Stimulated activated CD4-positive, alpha-beta T cell treated with anti-CD3 and anti-CD28 coated beads, Interleukin-2, amount 100 ng/mL, for 4 hours (primary cell): ENCODE data around the gene ZC3H8.

ENCODE experiments used
- DNase-seq: peaks from one replicate; pipeline ENCODE4 v3.0.0-alpha.2; 2020; ENCODE audit warnings: low read depth

ZC3H8 gene

DNA sequence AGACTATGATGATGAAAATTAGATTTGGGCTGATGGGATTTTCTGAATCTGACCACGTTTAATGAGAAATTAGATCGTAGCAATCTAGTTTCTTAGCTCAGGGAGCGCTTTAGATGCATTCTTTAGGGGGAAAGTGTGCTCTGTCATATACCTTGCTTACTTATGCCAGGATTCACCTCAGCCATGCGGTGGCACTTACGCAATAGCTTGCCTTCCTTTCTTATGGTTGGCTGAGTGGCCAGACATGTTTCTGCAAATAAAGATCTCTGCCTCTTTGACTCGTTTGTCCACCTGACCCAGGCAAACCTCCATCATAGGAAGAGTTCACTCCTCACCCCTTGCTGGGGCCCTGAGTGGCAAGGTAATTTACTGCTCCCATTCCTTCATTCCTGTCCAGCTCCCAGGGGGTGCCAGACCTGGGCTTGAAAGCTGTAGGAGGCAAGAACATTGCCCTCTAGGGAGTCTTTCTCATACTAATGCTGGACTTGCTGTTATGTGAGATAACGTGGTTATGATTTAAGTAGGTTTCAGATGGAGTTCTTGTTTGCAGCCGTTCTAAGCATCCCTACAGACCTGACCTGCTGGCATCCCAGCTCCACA lies 59.6 kb downstream of the ZC3H8 start:
- no peak for DNase-seq

DNA sequence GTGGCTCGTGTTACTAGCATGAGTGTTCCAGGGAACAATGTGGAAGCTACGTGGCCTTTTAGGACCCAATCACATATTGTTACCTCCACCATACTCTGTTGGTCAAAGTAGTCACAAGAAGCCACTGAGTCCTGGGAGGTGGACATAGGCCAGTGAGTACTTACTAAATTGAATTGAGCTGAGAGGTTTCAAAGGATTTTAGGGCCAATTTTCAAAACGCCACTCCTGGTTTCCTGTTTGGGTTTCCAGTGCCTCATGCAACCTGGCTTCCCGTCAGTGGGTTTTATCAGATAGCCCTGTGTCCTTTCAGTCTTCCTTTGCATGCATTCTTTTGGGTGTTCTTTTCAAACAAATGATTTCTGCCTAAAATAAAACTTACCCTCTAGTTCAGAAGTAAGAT lies 60.4 kb downstream of the ZC3H8 start:
- DNase-seq = no peak

DNA sequence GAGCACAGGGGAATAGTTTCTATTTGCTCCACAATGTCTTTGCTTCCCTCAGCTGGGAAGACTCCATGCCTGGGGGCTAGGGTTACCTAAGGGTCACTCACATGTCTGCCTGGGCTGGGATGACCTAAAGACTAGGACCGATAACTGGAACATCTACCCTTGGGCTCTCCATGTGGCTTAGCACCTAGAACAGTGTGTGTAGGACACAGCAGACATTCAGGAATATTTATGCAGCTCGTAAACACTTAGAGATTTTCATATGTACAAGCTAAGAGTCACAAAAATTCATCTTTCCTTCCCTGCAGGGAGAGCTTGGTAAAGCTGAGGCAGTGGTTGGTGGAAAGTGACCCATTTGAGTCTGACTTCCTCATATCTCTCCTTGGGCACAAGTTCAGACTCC lies 60.8 kb downstream of the ZC3H8 start:
- DNase-seq = no peak

DNA sequence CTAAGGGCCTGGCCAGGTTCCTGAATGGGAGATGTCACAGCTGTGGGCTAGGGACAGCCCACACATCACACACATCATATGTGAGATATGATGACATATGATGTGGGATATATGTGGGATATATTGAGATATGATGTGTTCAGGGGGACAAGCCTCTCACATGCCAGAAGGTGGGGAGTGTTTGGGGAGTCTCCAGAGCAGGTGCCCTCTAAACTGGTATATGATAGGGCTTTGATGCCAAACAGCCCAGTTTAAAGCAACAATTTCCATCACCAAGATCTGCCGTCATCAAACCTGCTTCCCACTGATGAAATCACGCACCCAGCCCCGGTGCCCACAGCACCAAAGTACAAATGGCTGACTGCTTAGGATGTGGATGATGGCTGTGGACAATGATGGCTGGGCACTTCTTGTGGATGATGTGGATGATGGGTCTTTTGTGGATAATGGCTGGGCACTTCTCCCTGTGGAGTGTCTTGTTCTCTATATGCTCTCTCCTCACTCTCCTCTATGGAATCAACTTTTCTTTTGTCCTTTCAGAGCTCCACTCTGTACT lies 65.8 kb downstream of the ZC3H8 start:
- DNase-seq = no peak

DNA sequence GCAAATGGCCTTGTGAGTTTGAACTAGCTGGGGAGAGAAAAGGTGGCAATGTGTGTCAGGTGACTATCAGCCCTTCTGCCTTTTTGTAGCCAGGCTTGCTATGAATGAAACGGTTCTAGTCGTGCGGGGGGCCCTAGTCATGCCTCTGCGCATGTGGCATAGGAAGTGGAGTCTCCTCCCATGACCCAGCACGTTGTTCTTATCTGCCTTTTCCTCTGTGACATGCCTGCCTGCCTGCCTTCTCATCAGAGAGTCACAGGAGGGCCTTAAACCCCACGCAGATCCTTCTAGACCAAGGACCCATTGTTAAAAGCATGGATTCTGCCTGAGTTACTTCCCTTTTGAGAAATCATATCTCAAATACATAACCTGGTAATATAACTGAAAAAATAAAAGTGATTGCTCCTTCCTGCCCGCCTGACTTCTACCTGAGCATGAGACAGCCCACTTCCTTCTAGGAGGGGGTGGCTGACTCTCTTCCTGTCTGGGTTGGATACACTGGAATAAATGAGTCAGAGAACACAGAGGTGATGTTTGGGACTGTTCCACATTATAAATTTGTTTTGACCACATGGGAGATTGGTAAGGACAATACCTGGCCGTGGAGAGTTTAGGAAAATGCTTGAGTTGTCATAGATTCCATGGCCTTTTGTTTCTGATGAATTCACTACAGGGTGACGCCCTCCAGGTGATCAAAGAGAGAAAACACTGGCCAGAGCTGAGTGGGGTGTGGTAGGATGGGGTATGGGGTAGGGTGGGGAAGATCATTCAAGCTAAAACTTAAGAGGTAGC lies 66.8 kb downstream of the ZC3H8 start:
- DNase-seq = peak; percentile 79

DNA sequence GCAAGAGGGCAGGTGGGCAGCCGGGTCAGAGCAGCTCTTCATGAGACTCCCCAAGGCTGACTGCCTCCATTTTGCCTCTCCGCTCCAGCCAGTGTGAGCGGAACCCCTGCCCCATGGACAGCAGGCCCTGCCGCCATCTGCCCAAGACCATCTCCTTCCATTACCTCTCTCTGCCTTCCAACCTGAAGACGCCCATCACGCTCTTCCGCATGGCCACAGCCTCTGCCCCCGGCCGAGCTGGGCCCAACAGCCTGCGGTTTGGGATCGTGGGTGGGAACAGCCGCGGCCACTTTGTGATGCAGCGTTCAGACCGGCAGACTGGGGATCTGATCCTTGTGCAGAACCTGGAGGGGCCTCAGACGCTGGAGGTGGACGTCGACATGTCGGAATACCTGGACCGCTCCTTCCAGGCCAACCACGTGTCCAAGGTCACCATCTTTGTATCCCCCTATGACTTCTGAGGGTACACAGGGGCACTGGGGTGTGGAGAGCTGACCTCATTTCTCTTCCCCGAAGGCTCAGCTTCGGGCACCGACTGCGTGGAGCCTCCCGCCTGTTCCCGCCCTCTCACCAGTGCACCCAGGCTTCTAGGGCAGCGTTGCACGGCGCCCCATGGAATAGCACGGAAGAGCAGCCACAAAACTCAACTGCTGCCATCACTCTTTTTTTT lies 67.7 kb downstream of the ZC3H8 start:
- no peak for DNase-seq

DNA sequence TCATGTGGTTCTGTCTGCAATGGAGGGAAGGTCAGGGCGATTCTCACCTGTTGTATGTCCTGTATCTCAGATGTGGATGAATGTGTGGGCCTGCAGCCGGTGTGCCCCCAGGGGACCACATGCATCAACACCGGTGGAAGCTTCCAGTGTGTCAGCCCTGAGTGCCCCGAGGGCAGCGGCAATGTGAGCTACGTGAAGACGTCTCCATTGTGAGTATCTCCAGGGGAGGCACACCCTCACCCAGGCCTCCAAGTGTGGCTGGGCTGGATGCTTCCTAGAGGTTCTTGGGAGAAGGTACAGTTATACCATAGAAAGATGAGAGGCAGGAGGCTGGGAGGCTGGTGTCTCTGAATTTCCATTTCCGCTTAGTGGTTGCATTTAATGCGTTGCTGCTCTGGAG lies 69.7 kb downstream of the ZC3H8 start:
- no peak for DNase-seq

DNA sequence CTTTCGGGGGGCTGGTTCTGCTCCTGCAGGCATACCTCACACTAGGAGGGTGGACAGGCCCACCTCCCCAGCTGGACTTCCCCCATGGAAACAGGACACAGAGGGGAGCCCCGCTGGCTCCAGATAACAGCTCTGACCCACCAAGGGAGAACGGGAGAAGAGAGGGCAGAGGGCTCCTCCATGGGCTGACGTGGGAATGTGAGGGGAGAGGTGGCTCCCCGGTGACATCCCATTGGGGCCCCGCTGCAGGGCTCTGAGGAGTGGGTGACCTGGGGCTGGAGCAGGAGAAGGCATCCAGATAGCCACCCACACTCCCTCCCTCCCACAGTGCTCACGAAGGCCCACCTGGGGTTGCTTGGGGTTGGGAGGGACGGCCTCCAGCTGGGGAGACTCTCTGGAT lies 70.7 kb downstream of the ZC3H8 start:
- DNase-seq = no peak

DNA sequence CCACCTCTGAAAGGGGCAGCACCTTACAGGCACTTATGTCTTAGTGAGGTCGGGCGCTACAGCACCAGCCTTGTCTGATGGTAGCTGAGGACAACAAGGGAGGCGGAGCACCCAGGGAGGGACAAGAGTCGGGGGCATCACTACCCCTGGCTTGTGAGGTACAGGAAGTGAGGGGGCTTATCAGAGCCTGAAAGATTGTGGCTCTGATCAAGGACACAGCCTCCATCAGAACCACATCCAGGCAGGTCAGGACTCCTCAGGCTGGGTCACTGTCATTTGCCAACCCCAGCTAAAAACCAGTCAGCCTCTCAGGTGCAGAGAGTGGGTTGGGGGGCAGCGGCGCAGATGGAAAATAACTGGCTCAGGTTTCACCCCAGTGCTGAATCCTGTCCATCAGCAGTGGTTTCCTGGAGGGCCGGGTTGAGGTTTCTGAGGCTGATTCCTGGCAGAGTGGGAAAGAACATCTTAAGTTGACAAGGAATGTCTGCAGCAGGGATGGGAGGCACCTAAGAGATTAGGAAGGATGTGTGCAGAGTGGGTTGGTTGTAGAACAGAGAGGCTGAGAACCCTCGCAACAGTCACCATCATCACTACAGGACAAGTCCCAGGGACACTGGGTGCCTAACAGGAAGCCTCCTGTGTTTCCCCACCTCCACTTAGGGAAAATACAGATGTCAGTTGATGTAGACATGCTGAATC lies 71.4 kb downstream of the ZC3H8 start:
- no peak for DNase-seq

DNA sequence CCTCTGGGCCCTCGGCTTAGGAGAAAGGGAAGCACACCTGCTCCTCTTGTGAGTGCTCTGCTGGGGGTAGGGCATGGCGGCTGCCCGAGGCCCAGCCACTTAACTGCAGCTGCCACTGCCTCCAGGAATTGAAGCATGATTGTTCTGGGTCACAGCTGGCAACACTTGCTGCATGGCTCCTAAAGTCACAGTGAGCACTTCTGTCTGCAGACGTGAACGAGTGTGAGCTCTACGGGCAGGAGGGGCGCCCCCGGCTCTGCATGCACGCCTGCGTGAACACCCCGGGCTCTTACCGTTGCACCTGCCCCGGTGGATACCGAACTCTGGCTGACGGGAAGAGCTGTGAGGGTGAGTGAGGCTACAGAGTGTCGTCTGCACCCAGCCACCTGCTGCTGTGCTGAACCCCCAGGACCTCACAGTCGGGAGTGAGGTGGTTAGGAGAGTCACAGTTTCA lies 72.2 kb downstream of the ZC3H8 start:
- peak; percentile 48 for DNase-seq

DNA sequence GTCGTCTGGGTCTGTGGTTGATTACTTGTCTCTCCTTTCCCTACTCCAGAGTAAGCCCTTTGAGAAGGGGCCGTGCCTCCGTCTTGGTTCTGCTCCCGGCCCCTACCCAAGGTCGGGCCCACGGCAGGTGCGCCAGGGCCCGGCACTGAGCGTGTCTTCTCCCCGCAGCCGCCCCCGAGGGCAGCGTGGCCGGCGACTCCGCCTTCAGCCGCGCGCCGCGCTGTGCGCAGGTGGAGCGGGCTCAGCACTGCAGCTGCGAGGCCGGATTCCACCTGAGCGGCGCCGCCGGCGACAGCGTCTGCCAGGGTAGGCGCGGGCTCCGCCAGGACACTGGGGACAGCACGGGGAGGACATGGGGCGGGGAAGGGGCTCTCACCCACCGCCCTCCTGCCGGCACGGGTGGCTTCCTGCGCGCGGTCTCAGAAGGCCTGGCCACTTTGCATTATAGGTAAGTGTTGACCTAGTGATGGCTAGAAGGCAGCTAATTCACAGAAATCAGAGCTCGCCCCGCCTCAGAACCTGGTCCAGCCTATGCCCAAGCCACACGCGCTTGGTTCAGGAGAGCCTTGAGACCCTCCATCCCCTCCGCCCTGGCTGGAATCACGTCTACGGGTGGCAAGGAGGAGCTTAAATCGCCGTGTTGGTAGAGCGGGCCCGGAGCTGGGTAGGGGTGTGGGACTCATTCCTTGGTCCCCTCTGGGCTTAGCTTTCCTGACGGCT lies 73.1 kb downstream of the ZC3H8 start:
- peak; percentile 70 for DNase-seq

DNA sequence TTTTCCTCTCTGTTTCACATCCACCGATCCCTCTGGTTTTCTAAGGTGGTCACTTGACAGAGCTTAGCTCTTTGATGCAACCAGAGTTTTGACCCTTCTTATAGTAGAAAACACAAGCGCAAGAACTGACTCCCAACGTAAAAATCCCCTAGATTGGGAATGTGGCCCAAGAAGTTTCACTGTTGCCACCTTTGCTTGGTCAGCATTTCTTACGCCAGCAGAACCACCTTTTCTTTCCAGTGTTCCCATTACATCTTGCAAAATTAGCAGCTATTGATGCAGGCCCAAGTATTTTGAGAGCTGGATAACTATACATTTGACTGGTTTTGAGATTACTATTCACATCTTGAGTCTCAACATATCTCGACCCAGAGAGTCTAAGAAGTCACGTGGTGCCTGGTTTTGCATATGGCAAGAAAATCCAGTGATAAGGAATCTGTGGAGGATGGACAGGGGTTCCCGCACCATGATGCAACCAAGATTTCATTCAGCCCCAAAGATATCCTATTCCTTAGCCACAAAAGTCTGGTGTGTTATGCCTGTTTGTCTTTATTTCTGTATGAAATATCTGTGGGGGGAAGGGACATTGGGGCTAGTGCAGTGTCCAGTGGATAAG lies 78.8 kb downstream of the ZC3H8 start:
- no peak for DNase-seq

DNA sequence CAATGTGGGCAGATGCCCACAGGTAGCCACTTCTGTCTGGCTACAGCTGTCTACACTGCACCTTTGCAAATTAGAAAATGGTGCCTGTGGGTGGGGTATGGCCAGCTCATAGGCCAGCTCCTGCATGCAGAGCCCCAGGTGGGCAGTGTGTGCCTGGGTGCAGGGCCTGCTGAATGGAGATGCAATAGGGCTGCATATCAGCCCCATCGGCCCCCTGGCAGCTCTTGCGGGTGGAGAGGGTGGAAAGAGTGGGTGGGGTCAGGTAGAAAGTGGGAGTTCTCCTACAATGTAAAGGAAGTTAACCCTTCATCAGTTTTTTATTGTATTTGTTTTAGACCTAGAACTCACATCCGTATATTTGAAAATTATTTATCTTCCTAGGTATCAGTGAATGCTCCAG lies 79.5 kb downstream of the ZC3H8 start:
- DNase-seq = no peak

DNA sequence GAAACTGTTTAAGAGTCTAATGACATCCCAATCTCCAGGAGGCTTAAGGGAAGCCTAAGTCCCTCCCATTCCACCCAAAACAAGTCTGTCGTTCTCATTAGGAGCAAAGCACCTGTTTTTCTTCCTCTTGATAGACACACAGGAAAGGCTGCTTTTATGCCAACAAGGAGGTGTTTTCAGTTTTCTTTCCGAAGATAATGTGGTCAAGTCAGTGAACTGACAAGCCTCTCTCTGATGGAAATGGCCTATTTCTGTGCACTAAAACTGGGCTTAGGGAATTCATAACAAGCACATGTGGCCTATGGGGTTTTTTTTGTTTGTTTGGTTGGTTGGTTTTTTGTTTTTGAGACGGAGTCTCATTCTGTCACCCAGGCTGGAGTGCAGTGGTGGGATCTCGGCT lies 80.5 kb downstream of the ZC3H8 start:
- no peak for DNase-seq

DNA sequence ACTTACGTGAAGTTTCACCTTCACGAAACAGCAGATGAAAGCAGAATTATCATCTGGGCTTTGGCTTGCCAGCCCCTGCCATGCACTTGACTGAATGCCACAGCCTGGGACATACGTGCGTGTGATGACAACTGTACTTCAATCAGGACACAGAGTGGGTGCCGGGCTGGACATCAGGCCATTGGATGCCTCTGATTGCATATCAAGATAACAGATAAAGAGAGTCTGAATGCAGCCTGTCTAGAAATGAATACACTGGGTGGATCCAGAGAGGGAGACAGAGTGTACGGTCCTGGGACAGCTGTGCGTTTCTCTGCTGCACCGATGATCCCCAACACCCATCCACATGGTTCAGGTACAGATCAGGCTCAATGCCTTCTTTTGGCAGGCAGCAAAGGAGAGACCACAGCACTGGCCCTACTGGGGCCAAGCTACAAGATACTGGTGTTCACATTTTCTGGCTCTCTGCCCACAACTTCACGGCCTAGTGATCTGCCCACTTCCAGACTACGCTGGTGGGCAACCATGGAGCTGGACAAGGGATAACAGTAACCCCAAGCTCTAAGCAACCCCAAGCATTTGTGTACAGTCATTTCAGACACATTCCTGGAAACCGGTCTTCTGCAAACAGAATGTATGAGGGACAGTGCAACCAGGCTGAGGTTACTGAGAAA lies 81.1 kb downstream of the ZC3H8 start:
- DNase-seq = no peak

DNA sequence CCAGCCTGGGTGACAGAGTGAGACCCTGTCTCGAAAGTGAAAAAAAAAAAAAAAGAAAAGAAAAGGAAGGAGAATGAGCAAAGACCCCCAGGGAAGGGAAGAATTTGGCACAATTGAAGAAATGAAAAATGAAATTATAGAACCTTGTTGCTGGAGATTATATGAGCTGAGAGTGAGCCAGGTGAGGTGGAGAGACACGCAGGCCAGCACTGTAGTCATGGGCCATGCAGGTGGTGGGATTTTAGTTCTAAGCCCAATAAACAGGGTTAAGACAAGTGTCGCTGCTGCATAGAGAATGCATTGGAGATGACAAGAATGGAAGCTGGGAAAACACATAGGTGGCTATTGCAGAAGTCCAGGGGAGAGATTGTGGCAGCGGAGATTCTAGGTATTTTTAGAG lies 84.3 kb downstream of the ZC3H8 start:
- no peak for DNase-seq

DNA sequence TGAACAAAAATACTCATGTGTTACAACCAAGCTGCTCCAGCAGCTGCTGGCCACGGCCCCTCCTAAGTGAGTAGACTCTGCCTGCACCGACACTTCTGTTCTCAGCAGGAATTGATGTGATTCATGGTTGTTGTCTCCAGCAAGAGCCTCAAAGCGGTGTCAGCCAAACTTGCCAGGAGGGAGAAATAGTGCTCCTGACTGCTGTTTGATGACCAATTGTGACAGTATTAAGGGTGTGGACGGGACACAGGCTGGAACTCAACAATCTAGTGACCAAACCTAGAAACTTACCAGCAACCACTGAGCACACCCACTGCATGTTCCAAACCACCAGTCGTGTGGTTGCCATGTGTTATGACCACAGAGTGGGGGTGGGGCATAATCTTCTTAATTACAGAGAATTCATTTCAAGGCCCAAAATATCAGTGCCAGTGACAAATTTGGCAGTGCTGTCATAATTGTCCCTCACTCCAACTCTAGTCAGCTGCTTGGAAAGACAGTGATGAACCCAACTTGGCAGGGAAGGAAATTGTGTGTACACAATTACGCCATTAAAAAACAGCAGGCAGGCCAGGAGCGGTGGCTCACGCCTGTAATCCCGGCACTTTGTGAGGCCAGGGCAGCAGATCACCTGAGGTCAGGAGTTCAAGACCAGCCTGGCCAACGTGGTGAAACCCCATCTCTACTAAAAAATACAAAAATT lies 86.3 kb downstream of the ZC3H8 start:
- DNase-seq = no peak

DNA sequence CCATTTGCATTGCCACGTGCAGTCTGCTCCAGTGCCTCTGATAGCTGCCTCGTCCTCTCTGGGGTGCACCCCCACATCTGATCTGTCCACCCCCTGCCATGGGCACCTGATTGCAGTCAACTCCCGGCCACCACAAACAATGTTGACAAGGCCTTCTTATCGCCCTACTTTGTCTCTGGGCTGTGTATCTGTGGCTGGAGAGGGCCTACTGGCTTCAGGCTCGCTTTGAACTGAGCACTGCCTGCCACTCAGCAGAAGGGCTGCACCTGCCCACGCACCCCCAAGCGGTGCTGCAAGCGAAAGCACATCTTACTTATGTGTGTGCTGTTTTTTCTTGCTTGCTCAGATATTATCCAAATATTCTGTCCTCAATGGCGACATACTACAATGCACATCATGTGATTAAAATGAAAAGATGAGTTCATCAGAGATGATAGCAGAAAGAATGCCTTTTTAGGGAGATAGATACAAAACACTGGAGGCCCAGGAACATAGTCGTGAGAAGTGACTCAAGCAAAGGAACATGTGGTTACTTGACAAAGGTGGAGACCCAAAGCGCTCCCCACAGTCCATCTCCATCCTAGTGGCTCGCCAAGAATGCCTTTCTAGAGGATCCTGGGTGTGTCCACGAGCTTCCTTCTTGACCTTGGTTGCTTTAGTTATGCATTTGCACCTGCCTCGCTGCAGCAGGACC lies 87.9 kb downstream of the ZC3H8 start:
- DNase-seq = no peak

DNA sequence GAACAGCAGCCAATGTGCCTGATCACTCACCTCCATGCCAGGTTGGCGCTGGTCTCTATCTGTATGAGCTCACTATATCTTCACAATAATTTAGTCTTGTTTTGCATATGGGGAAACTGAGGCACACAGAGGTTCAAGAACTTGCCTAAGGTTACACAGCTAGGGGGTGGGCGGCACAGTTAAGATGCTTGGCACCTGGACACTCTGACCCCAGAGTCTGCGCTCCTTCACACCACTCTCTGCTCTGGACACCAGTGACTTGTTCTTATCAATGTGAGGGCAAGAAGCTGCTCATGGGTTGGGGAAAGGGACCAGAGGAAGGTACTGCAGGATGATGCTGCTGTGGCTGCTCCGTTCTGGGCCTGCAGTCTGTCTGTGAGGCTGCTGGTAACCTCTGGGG lies 89.5 kb downstream of the ZC3H8 start:
- DNase-seq = no peak
